RWPE1 (cell line): ENCODE results near the gene DRGX.

Experiments used
- CTCF ChIA-PET: fragments of 350-600 bp; sonication (Branson Sonifier 250); formaldehyde crosslinking; extraction: SDS; loops from one replicate; lab custom pipeline; 2021; lab: Yijun Ruan, JAX
- POLR2A ChIA-PET: fragments of 400-600 bp; formaldehyde crosslinking; extraction: SDS; loops from one replicate; lab custom pipeline; 2020; ENCODE audit warnings: antibody characterized with exemption; ENCODE audit not compliant: low non-redundant PET; lab: Yijun Ruan, JAX
- DNase-seq: peaks from one replicate; pipeline ENCODE4 v3.0.0; 2012; ENCODE audit warnings: low spot score
- H3K27ac ChIP-seq: fragments of 450-650 bp; 2 replicates; pipeline ENCODE4 v1.5.1; 2017
- TF ChIP-seq, protein P1 (sequence below): fragments of 450-650 bp; conservative IDR thresholded peaks from 2 replicates; pipeline ENCODE4 v1.5.1; 2017; ENCODE audit warnings: low read depth, mild to moderate bottlenecking

Gene DRGX

DNA sequence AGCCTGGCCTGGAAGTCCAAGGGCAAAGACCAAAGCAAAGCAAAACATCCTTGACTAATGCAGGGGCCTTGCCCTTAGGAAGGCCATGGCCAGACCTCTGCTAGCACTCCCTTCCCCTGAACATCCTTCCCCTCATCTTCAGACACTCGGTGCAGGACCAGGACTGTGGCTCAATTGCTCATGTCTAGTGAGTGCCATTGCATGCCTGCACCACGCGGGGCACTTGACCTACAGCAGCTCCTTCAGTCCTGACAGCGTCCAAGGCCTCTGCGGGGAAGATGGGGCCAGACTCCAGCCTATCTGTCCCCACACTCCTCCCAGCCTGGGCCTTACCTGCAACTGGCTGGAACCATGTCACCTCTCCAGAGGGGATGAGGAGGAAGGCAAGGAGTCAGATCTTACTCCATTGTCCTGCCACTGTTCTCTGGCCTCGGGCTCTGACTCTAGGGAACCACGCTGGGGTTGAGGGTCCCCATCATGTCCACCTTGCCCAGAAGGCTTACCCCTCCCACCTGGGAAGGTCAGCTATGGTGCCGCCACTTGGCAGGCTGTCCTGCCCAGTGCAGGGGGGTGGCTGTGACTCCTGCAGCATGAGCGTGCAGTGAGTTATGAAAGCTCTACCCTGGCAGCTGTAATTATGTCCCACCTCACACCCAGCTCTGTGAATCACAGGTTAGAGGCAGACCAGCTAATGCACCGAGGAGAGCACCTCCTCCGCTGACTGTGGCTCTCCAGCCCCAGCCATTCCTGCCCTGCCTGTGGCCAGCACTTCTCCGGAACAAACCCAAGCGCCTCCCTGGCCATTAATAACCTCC is 16.1 kb downstream of the DRGX start:
- CTCF ChIA-PET, result no interaction called here
- TF ChIP-seq, protein P1, sequence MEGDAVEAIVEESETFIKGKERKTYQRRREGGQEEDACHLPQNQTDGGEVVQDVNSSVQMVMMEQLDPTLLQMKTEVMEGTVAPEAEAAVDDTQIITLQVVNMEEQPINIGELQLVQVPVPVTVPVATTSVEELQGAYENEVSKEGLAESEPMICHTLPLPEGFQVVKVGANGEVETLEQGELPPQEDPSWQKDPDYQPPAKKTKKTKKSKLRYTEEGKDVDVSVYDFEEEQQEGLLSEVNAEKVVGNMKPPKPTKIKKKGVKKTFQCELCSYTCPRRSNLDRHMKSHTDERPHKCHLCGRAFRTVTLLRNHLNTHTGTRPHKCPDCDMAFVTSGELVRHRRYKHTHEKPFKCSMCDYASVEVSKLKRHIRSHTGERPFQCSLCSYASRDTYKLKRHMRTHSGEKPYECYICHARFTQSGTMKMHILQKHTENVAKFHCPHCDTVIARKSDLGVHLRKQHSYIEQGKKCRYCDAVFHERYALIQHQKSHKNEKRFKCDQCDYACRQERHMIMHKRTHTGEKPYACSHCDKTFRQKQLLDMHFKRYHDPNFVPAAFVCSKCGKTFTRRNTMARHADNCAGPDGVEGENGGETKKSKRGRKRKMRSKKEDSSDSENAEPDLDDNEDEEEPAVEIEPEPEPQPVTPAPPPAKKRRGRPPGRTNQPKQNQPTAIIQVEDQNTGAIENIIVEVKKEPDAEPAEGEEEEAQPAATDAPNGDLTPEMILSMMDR, result no peak
- POLR2A ChIA-PET, result no interaction called here
- no peak overlapping the region for H3K27ac ChIP-seq
- peak; percentile 21 for DNase-seq

DNA sequence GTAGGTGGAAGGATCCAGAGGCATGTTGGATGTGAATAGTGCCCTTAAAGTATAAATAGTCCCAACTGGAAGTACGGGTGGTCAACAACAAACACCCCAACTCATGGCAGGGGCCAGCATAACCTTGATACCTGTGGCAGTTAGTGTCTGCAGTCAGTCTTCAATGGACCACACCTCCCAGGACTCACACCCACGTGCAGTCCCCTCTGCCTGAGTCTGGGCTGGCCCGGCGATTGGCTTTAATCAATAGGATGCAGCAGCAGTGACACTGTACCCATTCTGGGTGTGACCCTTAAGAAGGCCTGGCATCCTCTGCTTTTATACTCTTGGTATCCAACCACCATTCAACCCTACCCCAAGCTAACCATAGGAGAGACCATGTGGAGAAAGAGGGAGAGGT is 18.6 kb downstream of the DRGX start:
- CTCF ChIA-PET, result no interaction called here
- no peak for DNase-seq
- H3K27ac ChIP-seq, result no peak overlapping the region
- POLR2A ChIA-PET, result no interaction called here
- TF ChIP-seq, protein P1, result no peak

DNA sequence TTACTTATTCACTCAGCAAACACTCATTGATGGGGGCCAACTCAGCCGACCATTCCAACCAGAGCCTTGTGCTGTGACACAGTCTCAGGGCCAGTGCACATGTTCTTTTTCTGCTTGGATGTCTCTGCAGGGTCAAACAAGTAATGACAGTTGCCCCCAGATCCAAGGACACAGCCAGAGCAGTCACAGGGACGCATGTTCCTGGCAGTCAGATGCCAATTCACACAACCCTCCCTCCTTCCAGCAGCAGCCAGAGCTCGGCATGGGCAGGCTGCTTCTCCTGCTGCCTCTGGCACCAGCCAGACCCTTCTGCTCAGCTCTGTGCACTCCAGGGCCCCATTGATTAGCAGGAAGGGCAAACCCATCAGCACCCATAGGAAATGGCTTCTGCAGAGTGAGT is 20.3 kb downstream of the DRGX start:
- TF ChIP-seq, protein P1, result no peak
- H3K27ac ChIP-seq, result no peak overlapping the region
- no peak for DNase-seq
- CTCF ChIA-PET, result no interaction called here
- POLR2A ChIA-PET, result no interaction called here

DNA sequence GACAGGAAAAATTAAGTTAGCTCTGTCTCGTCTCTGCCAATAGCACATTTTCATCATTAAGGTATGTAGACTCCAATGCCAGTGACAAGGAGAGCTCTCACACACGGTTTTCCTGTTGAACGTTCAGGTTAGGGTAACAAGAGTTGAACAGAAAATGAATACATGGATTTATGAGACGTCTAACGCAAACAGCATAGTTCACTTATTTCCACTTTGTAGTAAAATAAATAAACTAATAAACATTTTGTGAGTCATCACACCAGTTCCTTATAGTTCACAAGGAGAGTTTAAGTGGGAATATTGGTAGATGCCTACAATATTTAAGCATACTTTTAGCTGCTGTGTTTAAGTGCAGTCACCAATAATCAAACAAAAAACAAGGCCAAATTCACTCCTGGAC is 21.1 kb downstream of the DRGX start:
- TF ChIP-seq, protein P1, result no peak
- CTCF ChIA-PET, result no interaction called here
- H3K27ac ChIP-seq, result no peak overlapping the region
- POLR2A ChIA-PET, result no interaction called here
- DNase-seq, result no peak

DNA sequence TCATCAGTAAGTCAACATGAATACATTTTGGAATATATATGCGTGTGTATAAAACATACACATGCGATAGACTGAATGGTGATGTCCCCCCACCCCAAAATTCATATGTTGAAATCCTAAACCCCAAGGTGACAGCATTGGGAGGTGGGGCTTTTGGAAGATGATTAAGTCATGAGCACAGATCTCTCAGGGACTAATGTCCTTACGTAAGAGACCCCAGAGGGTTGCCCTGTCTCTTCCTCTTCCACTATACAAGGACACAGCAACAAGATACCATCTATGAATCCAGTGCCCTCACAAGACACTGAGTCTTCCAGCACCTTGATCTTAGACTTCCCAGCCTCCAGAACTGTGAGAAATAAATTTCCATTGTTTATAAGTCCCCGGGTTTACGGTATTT is 22.5 kb downstream of the DRGX start:
- ChIA-PET CTCF (no interaction called here), POLR2A (no interaction called here)
- H3K27ac ChIP-seq, result no peak overlapping the region
- TF ChIP-seq, protein P1, result no peak
- no peak for DNase-seq

DNA sequence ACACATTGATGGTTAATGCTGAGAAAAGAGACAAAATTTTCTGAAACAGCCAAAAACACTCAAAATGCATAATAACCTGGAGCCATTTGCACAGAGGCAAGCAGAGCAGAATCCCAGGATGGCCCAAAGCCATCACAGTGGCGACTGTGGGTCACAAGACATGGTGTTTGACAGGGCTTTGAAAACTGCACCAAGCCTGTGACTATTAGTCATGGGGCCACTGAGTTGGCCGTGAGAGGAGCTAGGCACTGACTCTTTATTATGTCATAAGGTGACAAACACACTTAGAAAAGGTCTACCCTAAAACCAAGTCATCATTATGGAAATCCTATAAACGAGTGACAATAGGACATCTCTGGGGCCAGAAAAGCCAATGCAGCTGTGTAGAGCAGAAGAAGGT is 23.9 kb downstream of the DRGX start:
- CTCF ChIA-PET, result interaction anchor here (0.7 kb wide), 1 partner anchor 122 kb away, joined by 3 read pairs; no protein-coding TSS in a partner anchor
- DNase-seq, result no peak
- POLR2A ChIA-PET, result no interaction called here
- TF ChIP-seq, protein P1, result no peak
- H3K27ac ChIP-seq, result no peak overlapping the region
